DMS 273 (cell line): ENCODE data around the gene GOLGA6L25.
"Not testable (repeated sequence)": the region's sequence is repeated elsewhere in the genome, so short reads cannot be mapped to it uniquely, and the experiment has no call there.

ENCODE experiments used
- DNase-seq: peaks from one replicate; lab custom pipeline; 2025; ENCODE audit not compliant: unreplicated experiment; lab: John Stamatoyannopoulos, UW

The GOLGA6L25 gene, protein sequence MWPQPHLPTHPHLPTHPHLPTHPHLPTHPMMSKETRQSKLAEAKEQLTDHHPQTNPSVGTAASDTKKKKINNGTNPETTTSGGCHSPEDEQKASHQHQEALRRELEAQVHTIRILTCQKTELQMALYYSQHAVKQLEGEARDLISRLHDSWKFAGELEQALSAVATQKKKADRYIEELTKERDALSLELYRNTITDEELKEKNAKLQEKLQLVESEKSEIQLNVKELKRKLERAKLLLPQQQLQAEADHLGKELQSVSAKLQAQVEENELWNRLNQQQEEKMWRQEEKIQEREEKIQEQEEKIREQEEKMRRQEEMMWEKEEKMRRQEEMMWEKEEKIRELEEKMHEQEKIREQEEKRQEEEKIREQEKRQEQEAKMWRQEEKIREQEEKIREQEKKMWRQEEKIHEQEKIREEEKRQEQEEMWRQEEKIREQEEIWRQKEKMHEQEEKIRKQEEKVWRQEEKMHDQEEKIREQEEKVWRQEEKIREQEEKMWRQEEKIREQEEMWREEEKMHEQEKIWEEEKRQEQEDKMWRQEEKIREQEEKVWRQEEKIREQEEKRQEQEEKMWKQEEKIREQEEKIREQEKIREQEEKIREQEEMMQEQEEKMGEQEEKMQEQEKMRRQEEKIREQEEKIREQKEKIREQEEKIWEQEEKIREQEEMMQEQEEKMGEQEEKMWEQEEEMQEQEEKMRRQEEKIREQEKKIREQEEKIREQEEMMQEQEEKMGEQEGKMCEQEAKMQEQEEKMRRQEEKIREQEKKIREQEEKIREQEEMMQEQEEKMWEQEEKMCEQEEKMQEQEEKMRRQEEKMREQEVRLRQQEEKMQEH

DNA sequence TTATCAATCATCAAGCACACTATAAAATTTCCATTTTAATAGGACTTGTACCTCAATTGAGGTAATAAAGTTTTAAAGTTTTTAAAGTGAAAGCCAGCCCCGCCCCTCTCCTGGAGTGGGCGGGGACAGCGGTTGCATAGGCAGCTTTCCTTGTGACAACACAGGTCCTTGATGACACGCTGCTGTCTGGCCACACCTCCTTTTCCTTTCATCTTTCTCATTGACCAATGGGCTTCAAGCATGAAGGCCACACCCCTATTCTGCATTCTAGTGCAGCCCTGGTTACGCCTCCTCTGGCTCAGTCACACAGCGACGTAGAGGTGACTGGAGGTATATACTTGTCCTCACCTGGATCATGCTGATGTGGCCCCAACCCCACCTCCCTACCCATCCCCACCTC lies at the start of gene GOLGA6L25:
GOLGA6L25 (plus strand) TSS at position 301 of the 400 bp plus-strand sequence; CDS start at position 362, 61 bp downstream.
- DNase-seq, result not testable (repeated sequence)

DNA sequence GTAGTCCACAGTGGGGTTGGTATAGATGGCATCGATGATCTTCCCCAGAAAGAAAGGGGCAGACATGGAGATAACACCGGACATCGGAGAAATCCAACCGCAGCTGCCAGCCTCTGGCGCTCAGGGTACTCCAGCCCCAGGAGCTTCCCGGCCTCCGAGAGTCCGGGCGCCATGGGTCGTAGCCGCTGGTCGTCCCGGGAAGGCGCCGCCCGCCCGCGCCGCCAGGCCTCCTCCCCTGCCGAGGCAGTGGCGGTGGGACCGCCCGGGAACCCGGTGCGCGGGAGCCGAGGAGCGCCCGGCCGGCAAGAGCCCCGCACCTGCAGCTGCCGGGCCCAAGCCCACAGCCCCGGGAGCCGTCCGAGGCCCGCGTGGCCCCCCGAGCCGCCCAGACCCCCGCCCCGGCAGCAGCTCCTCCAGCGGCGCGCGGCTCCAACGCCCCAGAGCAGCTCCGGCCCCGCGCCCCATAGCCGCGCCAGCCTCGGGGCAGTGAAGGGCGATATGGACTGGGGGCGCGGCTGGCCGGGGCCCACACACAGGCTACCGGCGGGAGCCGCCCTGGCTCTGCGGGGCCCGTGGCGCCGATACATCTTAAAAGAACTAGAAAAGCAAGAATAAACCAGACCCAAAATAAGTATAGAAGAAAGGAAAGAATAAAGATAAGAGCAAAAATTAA lies 45.0 kb upstream of the GOLGA6L25 start:
- not testable (repeated sequence) for DNase-seq

DNA sequence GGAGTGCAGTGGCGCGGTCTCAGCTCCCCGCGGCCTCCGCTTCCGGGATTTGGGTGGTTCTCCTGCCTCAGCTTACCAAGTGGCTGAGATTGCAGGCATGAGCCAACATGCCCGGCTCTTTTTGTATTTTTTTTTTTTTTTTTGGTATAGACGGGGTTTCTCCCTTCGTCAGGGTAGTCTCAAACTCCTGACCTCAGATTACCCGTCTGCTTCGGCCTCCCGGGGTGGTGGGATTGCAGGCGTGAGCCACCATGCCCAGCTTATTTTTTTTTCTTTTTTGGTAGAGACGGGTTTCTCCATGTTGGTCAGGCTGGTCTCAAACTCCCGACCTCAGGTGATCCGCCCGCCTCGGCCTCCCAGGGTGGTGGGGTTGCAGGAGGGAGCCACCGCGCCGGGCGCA lies 39.2 kb upstream of the GOLGA6L25 start:
- DNase-seq, result not testable (repeated sequence)

DNA sequence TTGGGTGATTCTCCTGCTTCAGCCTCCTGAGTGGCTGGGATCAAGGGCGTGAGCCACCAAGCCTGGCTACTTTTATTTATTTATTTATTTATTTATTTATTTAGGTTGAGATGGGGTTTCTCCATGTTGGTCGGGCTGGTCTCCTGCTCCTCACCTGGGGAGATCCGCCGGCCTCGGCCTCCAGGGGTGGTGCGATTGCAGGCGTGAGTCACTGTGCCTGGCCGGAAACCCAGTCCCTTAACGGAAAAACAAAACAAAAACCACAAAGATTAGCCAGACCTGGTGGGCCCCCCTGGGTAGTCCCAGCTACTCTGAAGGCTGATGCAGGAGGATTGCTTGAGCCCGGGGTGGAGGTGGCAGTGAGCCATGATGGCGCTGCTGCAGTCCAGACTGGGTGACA lies 38.2 kb upstream of the GOLGA6L25 start:
- DNase-seq, result not testable (repeated sequence)

DNA sequence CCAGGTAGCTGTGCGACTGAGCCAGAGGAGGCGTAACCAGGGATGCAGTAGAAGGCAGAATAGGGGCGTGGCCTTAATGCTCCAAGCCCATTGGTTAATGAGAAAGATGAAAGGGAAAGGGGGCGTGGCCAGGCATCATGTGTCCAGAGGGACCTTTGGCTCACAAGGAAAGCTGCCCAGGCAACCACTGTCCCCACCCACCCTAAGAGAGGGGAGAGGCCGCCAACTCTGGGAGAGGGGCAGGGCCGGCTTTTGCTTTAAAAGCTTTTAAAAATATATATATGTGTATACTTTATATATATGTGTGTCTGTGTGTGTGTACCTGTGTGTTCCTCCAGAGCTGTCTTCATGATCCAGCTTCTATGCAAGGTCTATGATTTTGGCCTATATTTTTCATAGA lies 20.4 kb upstream of the GOLGA6L25 start, which contains the start of gene GOLGA8G:
GOLGA8G (minus strand) TSS at position 18 of the 400 bp plus-strand sequence. CDS start 62 bp downstream, outside the sequence.
- DNase-seq, result not testable (repeated sequence)

DNA sequence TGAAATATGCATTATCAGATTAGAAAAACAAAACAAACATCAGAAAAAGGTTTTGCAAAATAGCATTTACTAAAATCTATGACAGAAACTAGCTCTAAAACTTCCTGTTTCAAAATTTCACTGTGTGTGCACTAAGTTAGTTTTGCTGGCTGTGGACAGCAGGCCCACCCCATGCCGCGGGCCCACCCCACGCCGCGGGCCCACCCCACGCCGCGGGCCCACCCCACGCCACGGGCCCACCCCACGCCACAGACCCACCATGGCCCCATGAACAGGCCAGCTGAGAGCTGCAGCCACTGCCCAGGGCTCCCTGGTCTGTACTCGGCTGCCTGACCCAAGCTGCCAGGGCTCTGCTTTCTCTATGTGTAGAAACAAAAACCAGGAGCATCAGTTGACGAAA lies 20.0 kb downstream of the GOLGA6L25 start:
- DNase-seq, result not testable (repeated sequence)

DNA sequence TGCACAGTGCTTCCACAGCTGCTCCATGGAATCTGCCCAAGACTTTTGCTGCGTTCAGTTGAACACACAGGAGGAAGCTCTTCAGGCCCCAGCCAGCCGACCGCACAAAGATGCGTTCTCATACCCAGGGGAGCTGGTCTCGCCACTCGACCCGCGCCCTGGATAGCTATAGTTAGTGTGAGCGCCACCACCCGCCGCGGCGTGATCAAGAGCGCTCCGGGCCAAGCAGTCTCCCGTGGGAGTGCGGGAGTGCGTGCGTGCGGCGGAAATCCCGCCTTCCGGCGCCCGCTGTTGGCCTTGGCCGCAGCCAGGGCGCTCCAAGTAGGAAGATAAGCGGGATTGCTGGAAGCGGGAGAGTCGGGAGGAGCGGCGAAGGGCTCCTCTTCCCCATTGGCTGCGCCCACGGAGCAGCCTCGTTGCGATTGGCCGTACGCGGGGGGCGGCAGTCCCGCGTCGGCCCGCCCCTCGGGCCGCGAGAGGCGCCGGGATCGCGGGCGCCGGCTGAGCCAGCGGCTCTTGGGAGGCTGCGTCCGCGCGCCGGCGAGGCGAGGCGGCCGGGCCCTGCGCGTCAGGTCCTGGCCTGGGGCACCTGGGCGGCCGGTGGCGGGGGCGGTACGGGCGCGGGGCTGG lies 35.7 kb downstream of the GOLGA6L25 start:
- not testable (repeated sequence) for DNase-seq

DNA sequence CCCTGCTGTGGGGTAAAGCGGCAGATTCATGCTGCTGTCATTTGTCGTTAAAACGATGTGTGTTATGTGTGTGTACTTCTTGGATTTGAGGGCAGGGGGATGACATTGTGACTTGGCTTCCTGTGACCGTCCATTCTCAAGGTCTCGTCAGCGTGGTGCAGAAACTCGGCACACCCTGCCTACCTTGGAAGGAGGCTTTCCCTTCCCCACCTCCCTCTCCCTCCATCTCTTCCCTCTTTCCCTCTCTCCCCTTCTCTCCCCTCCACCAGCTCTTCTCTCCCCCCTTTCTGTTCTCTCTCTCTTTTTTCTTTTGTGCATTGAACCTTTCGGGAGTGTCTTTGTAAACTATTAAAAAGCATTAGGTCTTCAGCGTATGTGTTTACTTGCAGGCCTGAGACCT lies 36.4 kb downstream of the GOLGA6L25 start:
- DNase-seq, result not testable (repeated sequence)

DNA sequence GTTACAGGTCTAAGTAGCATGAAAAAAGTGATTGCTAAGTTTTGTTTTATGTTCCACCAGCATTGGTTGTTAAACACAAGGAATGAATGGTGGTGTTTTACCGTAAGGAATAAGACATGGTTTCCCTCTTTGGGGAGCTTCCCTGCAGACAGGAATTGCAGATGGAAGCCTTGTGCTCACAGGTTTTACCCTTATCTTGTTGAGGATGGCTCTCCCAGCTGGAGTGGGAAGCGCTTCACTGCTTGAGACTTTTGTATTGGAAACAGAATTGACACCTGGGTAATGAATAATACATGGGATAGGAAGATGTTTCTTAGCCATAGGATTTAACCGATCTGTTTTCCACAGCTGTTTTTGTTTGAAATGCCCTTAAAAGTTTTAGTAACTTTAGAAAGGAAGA lies 39.0 kb downstream of the GOLGA6L25 start:
- not testable (repeated sequence) for DNase-seq

DNA sequence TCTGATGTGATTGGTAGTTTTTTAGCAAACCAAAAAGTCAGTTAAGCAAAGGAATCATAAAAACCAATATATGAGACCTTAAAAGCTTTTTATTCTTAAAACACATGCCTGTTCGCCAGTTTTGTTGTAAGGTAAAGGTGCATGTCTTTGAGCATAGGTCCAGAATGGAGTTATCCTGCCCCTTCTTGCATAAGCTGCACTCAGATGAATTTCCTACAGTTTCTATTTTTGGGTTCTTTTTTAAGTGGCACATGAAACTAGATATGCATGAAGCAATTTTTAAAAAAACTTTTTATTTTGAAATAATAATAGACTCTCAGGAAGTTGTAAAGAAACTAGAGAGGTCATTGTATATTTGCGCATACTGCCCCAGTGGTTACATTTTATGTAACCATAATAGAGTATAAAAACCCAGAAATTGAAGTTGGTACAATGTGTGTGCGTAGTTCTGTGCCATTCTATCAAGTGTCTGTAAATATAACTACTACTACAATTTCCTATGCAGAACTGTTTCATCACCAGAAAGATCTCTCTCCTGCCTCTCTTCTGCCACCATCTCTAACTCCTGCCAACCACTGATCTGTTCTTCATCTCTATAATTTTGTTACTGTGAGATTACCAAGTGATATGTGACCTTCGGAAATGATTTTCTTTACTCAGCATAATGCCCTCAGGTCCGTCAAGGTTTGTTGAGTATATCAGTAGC lies 40.2 kb downstream of the GOLGA6L25 start:
- DNase-seq, result not testable (repeated sequence)

DNA sequence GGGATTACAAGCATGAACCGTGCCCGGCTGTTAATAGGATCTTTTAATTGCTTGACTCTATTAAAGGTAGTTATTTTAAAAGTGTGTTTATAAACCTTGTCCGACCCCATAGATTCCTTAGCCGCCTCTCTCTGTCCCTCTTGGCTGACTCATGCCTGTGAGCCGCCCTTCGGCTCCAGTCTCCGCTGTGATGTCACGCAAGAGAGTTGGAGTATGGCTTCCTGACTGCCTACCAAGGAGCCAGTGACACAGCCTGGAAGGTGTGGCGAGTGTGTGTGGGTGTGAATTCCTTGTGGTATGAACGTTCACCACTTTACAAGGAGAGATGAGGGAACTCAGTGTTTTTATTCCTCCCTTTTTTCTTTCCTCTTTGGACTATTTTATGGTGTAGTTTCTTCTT lies 44.1 kb downstream of the GOLGA6L25 start:
- not testable (repeated sequence) for DNase-seq

DNA sequence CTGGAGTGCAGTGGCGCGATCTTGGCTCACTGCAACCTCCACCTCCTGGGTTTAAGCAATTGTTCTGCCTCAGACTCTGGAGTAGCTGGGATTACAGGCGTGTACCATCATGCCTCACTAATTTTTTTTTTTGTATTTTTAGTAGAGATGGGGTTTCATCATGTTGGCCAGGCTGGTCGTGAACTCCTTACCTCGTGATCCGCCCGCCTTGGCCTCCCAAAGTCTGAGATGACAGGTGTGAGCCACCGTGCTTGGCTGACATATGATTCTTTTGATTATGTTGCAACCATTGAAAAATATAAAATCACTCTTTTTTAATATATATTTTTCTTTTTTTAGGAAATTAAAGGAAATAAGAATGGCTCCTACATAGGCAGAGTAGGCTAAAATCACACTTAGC lies 44.8 kb downstream of the GOLGA6L25 start:
- not testable (repeated sequence) for DNase-seq

DNA sequence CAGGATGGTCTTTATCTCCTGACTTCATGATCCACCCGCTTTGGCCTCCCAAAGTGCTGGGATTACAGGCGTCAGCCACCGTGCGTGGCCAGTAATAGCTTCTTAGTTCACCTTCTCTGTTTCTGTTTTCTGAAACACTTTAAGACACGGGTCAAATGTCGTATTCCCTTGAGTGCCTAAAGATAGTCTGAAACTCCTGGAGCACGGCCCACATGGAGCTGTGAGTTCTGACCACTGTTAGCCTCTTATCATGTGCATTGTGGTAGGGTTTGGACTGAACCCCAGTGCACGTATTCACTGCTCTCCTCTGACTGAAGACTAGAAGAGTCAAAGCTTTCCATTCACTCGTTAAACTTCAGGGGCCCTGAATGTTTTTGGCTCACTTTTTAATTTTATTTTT lies 48.8 kb downstream of the GOLGA6L25 start:
- not testable (repeated sequence) for DNase-seq
